Measurements from ENCODE around the gene CNP.

Gene CNP

GRCh38 chr17:41942626-41943373 lies 23.8 kb upstream of the CNP start:
- DNase-seq: no peak

- no peak for DNase-seq
Measured at GRCh38 chr17:41943492-41943891, 23.1 kb upstream of the CNP start.

- DNase-seq: no peak
Measured at GRCh38 chr17:41944943-41945342, 21.7 kb upstream of the CNP start.

- no peak for DNase-seq
Measured at GRCh38 chr17:41948762-41949460, 17.7 kb upstream of the CNP start.

- no peak for DNase-seq
Measured at GRCh38 chr17:41956522-41956921, 10.1 kb upstream of the CNP start.

- no peak for DNase-seq
Measured at GRCh38 chr17:41957031-41957868, 9.3 kb upstream of the CNP start.

DNA sequence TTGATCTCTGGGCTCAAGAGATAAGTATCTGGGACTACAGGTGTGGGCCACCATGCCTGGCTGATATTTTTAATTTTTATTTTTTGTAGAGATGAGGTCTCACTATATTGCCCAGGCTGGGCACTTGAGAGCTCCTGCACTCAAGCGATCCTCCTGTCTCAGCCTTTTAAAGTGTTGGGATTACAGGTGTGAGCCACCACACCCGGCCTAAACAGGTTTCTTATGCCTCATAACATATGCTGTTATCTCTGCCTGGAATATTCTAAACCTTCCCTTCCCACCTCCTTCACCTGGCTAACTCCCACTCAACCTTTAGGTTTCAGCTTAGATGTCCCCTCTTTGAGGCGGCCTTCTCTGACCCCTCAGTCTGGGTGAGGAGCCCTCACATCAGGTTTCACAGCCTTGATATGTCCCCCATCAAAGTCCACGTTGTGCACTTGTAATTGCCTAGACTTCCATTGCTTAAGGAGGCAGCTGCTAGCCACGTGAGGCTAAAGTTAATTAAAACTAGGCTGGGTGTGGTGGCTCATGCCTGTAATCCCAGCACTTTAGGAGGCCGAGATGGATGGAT lies 8.6 kb upstream of the CNP start:
- no peak for DNase-seq

DNA sequence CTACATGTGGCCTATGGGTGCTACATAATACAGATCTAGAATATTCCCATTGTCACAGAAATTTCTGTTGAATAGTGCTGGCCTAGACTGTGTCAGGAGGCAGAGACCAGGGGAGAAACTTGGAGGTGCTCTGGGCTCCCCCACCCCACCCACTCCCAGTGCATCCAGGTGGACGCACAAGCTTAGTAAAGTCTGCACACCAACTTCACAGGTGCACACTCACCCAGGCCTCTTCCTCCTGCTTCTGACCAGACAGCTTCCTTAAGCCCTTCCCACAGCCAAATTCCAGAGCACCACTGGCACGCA lies 7.6 kb upstream of the CNP start:
- DNase-seq: no peak

DNA sequence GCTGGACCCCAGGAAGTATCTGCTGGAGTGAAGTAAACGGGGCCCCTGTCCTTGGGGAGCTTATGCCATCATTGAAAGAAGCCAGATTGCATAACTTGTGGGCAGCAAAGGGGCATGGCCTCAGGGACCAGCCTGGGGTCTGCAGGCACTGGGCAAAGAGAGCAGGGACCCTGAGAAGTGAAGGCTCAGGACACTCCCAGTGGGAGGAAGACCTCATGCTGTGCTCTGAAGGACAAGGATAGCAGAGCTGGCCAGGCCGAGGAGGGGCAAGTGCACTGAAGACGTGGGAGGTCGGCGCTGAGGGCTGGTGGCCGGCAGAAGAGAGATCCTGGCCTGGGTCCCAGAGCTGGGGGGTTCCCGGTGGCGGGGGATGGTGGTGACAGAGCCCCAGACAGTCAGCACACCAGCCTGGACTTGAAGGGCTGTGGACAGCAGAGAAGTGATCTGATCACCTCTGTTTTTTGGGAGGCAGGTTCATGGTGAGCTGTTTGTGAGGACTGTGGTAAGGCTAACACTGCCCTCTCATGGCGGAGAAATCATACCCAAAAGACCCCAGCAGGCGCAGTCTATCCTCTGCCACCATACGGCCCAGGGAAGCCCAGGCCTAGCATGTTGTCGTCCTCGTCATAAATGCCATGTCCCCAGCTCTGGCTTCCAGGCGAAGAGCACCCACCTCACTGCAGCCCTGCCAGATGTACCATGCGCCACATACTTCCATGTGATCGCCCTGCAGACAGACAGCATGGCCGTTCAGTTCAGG lies 7.1 kb upstream of the CNP start:
- DNase-seq: no peak

GRCh38 chr17:41962111-41962510 lies 4.5 kb upstream of the CNP start:
- no peak for DNase-seq

DNA sequence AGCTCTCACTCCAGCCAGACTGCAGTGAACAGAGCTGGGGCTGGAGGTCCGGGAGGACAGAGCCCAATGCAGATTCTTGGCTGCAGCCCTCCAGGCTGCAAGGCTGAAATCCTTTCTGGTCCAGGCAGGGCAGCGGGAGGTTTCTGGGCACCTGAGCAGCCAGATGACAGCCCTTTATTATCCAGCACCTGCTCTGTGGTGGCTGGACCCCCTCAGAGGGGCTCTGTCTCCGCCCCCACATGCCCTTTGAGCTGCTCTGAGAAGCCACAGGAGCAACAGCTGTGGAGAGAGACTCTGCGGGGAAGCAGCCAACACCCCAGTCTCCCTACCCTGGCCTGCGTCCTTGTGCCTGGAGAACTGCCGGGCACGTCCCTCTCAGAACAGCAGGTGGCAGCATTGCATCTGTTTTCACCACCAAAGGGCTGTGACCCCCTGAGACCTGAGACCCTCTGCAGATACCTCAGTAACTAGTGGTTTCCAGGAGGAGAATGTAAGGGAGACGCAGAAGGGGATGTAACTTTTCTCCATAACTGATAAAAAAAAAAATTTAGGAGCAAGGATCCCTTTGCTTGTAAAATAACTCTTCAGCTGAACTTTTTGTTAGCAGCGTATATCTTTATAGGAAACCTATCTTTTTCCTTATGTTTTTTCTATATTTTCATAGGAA lies 3.7 kb upstream of the CNP start:
- peak; percentile 78 for DNase-seq

DNA sequence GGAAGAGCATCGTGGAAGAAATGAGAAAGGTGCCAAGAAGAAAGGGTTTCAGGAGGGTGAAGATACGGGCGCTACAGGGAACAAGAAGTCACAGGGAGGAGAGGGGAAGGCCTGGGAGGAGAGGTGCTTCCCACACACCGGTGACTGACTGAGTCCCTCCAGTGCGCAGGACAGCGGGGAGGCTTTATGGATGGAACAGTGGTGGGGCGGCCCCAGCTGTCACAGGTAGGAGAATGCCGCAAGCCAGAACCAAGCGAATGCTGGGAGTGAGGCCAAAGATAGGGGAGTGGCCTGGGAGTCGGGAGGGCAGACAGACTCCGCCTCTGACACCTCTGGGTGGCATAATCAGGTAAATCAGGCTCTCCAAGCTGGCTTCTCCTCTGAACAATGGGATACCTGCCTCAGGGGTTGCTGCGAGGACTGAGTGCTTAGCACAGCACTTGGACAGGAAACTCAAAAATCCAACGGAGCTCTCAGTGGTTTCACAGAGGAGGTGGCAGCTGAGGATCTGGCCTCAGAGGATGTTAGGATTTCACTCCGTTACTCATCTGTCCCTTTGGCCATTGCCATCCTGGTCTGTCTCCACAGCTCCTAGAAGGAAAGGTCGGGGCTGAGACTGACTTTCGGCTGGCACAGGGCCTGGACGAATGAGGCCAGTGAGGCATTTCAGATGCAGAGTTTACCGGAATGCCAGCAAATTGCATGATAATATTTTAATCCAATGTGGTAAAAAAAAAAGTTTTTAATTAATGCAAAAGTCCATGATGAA lies 717 bp upstream of the CNP start:
- DNase-seq: peak; percentile 56

DNA sequence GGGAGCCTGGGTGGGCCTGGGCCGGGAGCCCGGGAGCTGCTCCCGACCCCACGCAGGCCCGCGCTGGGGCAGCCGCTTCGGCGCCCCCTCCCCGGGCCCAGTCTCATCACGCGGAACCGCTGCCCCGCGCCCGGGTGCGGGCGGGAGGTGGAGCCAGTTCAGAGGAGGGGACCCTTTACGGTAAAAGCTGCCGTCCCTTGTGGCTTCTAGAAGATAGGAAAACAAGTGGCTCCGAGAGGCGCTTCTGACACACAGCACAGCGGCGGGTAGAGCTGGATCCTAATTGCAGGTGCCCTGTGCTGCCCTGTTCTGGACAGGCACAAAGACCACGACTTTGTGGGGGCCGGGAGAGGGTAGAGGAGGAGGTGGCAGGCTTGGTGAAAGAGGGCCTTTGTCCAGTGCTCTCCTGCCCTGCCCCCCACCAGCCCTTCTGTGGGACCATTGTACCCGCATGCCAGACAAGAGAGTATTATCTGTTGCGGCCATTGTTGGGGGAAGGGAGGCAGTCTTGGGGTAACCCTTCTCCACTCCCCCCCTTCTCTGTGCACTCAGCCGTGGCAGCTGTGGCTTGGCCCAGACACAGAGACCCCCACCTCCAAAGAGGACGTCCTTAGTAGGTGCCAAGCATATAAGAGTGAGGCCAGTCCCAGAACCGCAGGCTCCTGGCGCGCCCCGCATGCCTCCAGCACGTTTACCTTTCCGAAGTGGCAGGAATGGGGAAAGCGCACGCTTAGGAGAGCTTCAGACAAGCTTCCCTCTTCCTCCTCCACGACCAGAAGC lies 736 bp downstream of the CNP start:
- no peak for DNase-seq

- no peak for DNase-seq
Measured at GRCh38 chr17:41967921-41968578, 1.5 kb downstream of the CNP start.

DNA sequence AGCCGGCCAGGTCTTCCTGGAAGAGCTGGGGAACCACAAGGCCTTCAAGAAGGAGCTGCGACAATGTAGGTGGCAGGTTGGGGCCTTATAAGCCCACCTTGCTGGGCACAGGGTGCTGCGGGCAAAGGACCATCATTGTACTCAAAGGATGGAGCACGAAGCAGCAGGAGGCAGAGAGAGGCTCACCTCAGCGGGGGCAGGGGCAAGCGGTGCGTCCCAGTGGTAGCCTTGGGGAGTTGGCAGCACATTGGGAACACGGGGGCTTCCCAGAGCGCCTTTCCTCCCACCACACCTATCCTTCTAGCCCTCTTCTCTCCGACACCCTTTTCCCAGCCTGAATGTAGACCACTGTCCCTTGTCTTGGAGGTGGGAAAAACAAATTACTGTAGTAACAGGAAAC lies 2.1 kb downstream of the CNP start:
- DNase-seq: no peak

- no peak for DNase-seq
Measured at GRCh38 chr17:41970901-41971331, 4.3 kb downstream of the CNP start.

GRCh38 chr17:41971721-41972523 lies 5.3 kb downstream of the CNP start:
- DNase-seq: no peak

- DNase-seq: no peak
Measured at GRCh38 chr17:41972571-41973407, 6.2 kb downstream of the CNP start.

Data from NCI-H2227 treated with DMSO at 0.1 percent for 48 hours (cell line).